Rectal smooth muscle tissue (tissue), 1 donor: ENCODE data around the gene LDB2.
"Not testable (repeated sequence)": the region's sequence is repeated elsewhere in the genome, so short reads cannot be mapped to it uniquely, and the experiment has no call there.

Experiments
- H3K27ac ChIP-seq: one replicate; pipeline ENCODE4 v1.7.0; 2013; ENCODE audit warnings: low read depth, low read length, inconsistent platforms
- H3K27me3 ChIP-seq: one replicate; pipeline ENCODE4 v1.7.0; 2013; ENCODE audit warnings: low read length; ENCODE audit not compliant: control insufficient read depth, insufficient read depth
- H3K36me3 ChIP-seq: one replicate; pipeline ENCODE4 v1.7.0; 2013; ENCODE audit warnings: low read length; ENCODE audit not compliant: control insufficient read depth, insufficient read depth
- H3K4me1 ChIP-seq: one replicate; pipeline ENCODE4 v1.7.0; 2013; ENCODE audit warnings: low read length; ENCODE audit not compliant: control insufficient read depth, insufficient read depth
- H3K4me3 ChIP-seq: one replicate; pipeline ENCODE4 v1.7.0; 2013; ENCODE audit warnings: low read length
- H3K9ac ChIP-seq: one replicate; pipeline ENCODE4 v1.7.0; 2013; ENCODE audit warnings: low read length

LDB2 gene

GRCh38 chr4:16897991-16898827, at the start of gene LDB2:
Gene LDB2 (minus strand): TSS chr4:16898645.
- Histone ChIP-seq H3K27me3 (no peaks in the 10 kb centered on the region), H3K4me1 (no peaks in the 10 kb centered on the region), H3K36me3 (no peaks in the 10 kb centered on the region), H3K9ac (no peak within 1 kb of the TSS), H3K4me3 (peak within 1 kb of the TSS; percentile 75), H3K27ac (peak within 1 kb of the TSS; percentile 44)

GRCh38 chr4:16942491-16942890, 44.0 kb upstream of the LDB2 start:
- no peak overlapping the region for H3K4me3 ChIP-seq
- H3K4me1 ChIP-seq: no peaks in the 10 kb centered on the region
- no peaks in the 10 kb centered on the region for H3K36me3 ChIP-seq
- no peak overlapping the region for H3K9ac ChIP-seq
- no peaks in the 10 kb centered on the region for H3K27me3 ChIP-seq
- no peak overlapping the region for H3K27ac ChIP-seq

- H3K4me3 ChIP-seq: no peak overlapping the region
- H3K4me1 ChIP-seq: no peaks in the 10 kb centered on the region
- H3K9ac ChIP-seq: no peak overlapping the region
- no peaks in the 10 kb centered on the region for H3K27me3 ChIP-seq
- H3K36me3 ChIP-seq: no peaks in the 10 kb centered on the region
- H3K27ac ChIP-seq: no peak overlapping the region
Measured at GRCh38 chr4:16939178-16939577, 40.7 kb upstream of the LDB2 start.

- Histone ChIP-seq H3K36me3 (no peaks in the 10 kb centered on the region), H3K27me3 (no peaks in the 10 kb centered on the region), H3K27ac (no peak overlapping the region), H3K4me3 (no peak overlapping the region), H3K4me1 (no peaks in the 10 kb centered on the region), H3K9ac (no peak overlapping the region)
Measured at GRCh38 chr4:16938512-16939040, 40.1 kb upstream of the LDB2 start.

GRCh38 chr4:16931339-16932305, 33.2 kb upstream of the LDB2 start:
- Histone ChIP-seq H3K27ac (no peak overlapping the region), H3K36me3 (no peaks in the 10 kb centered on the region), H3K4me3 (no peak overlapping the region), H3K4me1 (no peaks in the 10 kb centered on the region), H3K27me3 (no peaks in the 10 kb centered on the region), H3K9ac (no peak overlapping the region)

- Histone ChIP-seq H3K36me3 (no peaks in the 10 kb centered on the region), H3K4me1 (no peaks in the 10 kb centered on the region)
Measured at GRCh38 chr4:16926214-16926613, 27.8 kb upstream of the LDB2 start.

GRCh38 chr4:16918716-16919115, 20.3 kb upstream of the LDB2 start:
- H3K36me3 ChIP-seq, H3K4me1 ChIP-seq, H3K27ac ChIP-seq, H3K9ac ChIP-seq, H3K27me3 ChIP-seq, H3K4me3 ChIP-seq: not testable (repeated sequence)

More at GRCh38 chr4:16926214-16926613, 27.8 kb upstream of the LDB2 start:
- Histone ChIP-seq H3K27ac (no peak overlapping the region), H3K27me3 (no peaks in the 10 kb centered on the region), H3K9ac (no peak overlapping the region), H3K4me3 (no peak overlapping the region)

- H3K36me3 ChIP-seq: no peaks in the 10 kb centered on the region
- H3K27me3 ChIP-seq: no peaks in the 10 kb centered on the region
- no peak overlapping the region for H3K4me3 ChIP-seq
- H3K9ac ChIP-seq: no peak overlapping the region
- H3K27ac ChIP-seq: no peak overlapping the region
- H3K4me1 ChIP-seq: no peaks in the 10 kb centered on the region
Measured at GRCh38 chr4:16916719-16917337, 18.4 kb upstream of the LDB2 start.

- no peak overlapping the region for H3K4me3 ChIP-seq
- H3K4me1 ChIP-seq: no peaks in the 10 kb centered on the region
- H3K36me3 ChIP-seq: no peaks in the 10 kb centered on the region
- H3K27me3 ChIP-seq: no peaks in the 10 kb centered on the region
- no peak overlapping the region for H3K27ac ChIP-seq
- H3K9ac ChIP-seq: no peak overlapping the region
Measured at GRCh38 chr4:16916031-16916430, 17.6 kb upstream of the LDB2 start.

GRCh38 chr4:16914208-16914607, 15.8 kb upstream of the LDB2 start:
- H3K4me1 ChIP-seq: no peaks in the 10 kb centered on the region
- H3K36me3 ChIP-seq: no peaks in the 10 kb centered on the region
- H3K27ac ChIP-seq: no peak overlapping the region
- no peaks in the 10 kb centered on the region for H3K27me3 ChIP-seq
- H3K4me3 ChIP-seq: no peak overlapping the region
- no peak overlapping the region for H3K9ac ChIP-seq

GRCh38 chr4:16912896-16913295, 14.5 kb upstream of the LDB2 start:
- Histone ChIP-seq H3K27me3 (no peaks in the 10 kb centered on the region), H3K27ac (no peak overlapping the region)

GRCh38 chr4:16909281-16909680, 10.8 kb upstream of the LDB2 start:
- Histone ChIP-seq H3K36me3 (no peaks in the 10 kb centered on the region), H3K4me1 (no peaks in the 10 kb centered on the region), H3K4me3 (no peak overlapping the region), H3K9ac (no peak overlapping the region), H3K27ac (no peak overlapping the region), H3K27me3 (no peaks in the 10 kb centered on the region)

More at GRCh38 chr4:16912896-16913295, 14.5 kb upstream of the LDB2 start:
- Histone ChIP-seq H3K9ac (no peak overlapping the region), H3K4me1 (no peaks in the 10 kb centered on the region), H3K4me3 (no peak overlapping the region), H3K36me3 (no peaks in the 10 kb centered on the region)
